ENCODE data around the gene OR10AD1.
A peak's percentile ranks its signal among the peaks of the same experiment; 100 is the strongest.

OR10AD1 gene

GRCh38 chr12:48182631-48183030 lies 20.5 kb downstream of the OR10AD1 start:
- peak overlapping the region; percentile 4 to 47 for H3K9ac ChIP-seq (ENCODE audit: low read depth in 1 of 2, low read length in 2 of 2)
- peaks cover 49 to 61% of the 10 kb centered on the region in 2 donors for H3K27me3 ChIP-seq (ENCODE audit: control insufficient read depth in 1 of 2, insufficient read depth in 2 of 2, low read length in 2 of 2)
- no peaks in the 10 kb centered on the region for H3K9me3 ChIP-seq (ENCODE audit: control insufficient read depth in 1 of 2, low read length in 2 of 2)
- no peaks in the 10 kb centered on the region for H3K36me3 ChIP-seq (ENCODE audit: control insufficient read depth in 1 of 2, insufficient read depth in 2 of 2, low read length in 2 of 2)
- peak overlapping the region; percentile 72 to 75 for H3K4me3 ChIP-seq (ENCODE audit: low read depth in 1 of 2, low read length in 2 of 2)
- H3K27ac ChIP-seq (ENCODE audit: low read depth, low read length) = no peak overlapping the region
- H3K4me1 ChIP-seq (ENCODE audit: control insufficient read depth in 1 of 2, insufficient read depth in 2 of 2, low read length in 2 of 2) = peaks cover 10 to 13% of the 10 kb centered on the region in 2 donors

- Histone ChIP-seq H3K4me1 (ENCODE audit: control insufficient read depth in 1 of 2, insufficient read depth in 2 of 2, low read length in 2 of 2) (peaks cover 10 to 13% of the 10 kb centered on the region in 2 donors), H3K36me3 (ENCODE audit: control insufficient read depth in 1 of 2, insufficient read depth in 2 of 2, low read length in 2 of 2) (no peaks in the 10 kb centered on the region), H3K9ac (ENCODE audit: low read depth in 1 of 2, low read length in 2 of 2) (no peak overlapping the region), H3K27ac (ENCODE audit: low read depth, low read length) (no peak overlapping the region), H3K27me3 (ENCODE audit: control insufficient read depth in 1 of 2, insufficient read depth in 2 of 2, low read length in 2 of 2) (peaks cover 49 to 64% of the 10 kb centered on the region in 2 donors), H3K4me3 (ENCODE audit: low read depth in 1 of 2, low read length in 2 of 2) (no peak overlapping the region), H3K9me3 (ENCODE audit: control insufficient read depth in 1 of 2, low read length in 2 of 2) (no peaks in the 10 kb centered on the region)
Measured at GRCh38 chr12:48180857-48181495, 22.1 kb downstream of the OR10AD1 start.

GRCh38 chr12:48180424-48180823 lies 22.7 kb downstream of the OR10AD1 start:
- H3K36me3 ChIP-seq (ENCODE audit: control insufficient read depth in 1 of 2, insufficient read depth in 2 of 2, low read length in 2 of 2) = no peaks in the 10 kb centered on the region
- H3K4me1 ChIP-seq (ENCODE audit: control insufficient read depth in 1 of 2, insufficient read depth in 2 of 2, low read length in 2 of 2) = peaks cover 10 to 13% of the 10 kb centered on the region in 2 donors
- no peaks in the 10 kb centered on the region for H3K9me3 ChIP-seq (ENCODE audit: control insufficient read depth in 1 of 2, low read length in 2 of 2)
- H3K27ac ChIP-seq (ENCODE audit: low read depth, low read length) = no peak overlapping the region
- peaks cover 44 to 58% of the 10 kb centered on the region in 2 donors for H3K27me3 ChIP-seq (ENCODE audit: control insufficient read depth in 1 of 2, insufficient read depth in 2 of 2, low read length in 2 of 2)
- H3K9ac ChIP-seq (ENCODE audit: low read depth in 1 of 2, low read length in 2 of 2) = no peak overlapping the region
- no peak overlapping the region for H3K4me3 ChIP-seq (ENCODE audit: low read depth in 1 of 2, low read length in 2 of 2)

- Histone ChIP-seq H3K27me3 (ENCODE audit: control insufficient read depth in 1 of 2, insufficient read depth in 2 of 2, low read length in 2 of 2) (peaks cover 36 to 49% of the 10 kb centered on the region in 2 donors), H3K9ac (ENCODE audit: low read depth in 1 of 2, low read length in 2 of 2) (no peak overlapping the region), H3K36me3 (ENCODE audit: control insufficient read depth in 1 of 2, insufficient read depth in 2 of 2, low read length in 2 of 2) (no peaks in the 10 kb centered on the region), H3K4me1 (ENCODE audit: control insufficient read depth in 1 of 2, insufficient read depth in 2 of 2, low read length in 2 of 2) (peaks cover 10 to 13% of the 10 kb centered on the region in 2 donors), H3K9me3 (ENCODE audit: control insufficient read depth in 1 of 2, low read length in 2 of 2) (no peaks in the 10 kb centered on the region), H3K4me3 (ENCODE audit: low read depth in 1 of 2, low read length in 2 of 2) (no peak overlapping the region), H3K27ac (ENCODE audit: low read depth, low read length) (no peak overlapping the region)
Measured at GRCh38 chr12:48179466-48179865, 23.6 kb downstream of the OR10AD1 start.

- peaks cover 7 to 8% of the 10 kb centered on the region in 2 donors for H3K4me1 ChIP-seq (ENCODE audit: control insufficient read depth in 1 of 2, insufficient read depth in 2 of 2, low read length in 2 of 2)
- no peaks in the 10 kb centered on the region for H3K9me3 ChIP-seq (ENCODE audit: control insufficient read depth in 1 of 2, low read length in 2 of 2)
- no peak overlapping the region for H3K9ac ChIP-seq (ENCODE audit: low read depth in 1 of 2, low read length in 2 of 2)
- no peak overlapping the region for H3K4me3 ChIP-seq (ENCODE audit: low read depth in 1 of 2, low read length in 2 of 2)
- H3K27ac ChIP-seq (ENCODE audit: low read depth, low read length) = no peak overlapping the region
- peaks cover 26 to 37% of the 10 kb centered on the region in 2 donors for H3K27me3 ChIP-seq (ENCODE audit: control insufficient read depth in 1 of 2, insufficient read depth in 2 of 2, low read length in 2 of 2)
- no peaks in the 10 kb centered on the region for H3K36me3 ChIP-seq (ENCODE audit: control insufficient read depth in 1 of 2, insufficient read depth in 2 of 2, low read length in 2 of 2)
Measured at GRCh38 chr12:48177982-48178381, 25.1 kb downstream of the OR10AD1 start.

GRCh38 chr12:48176417-48176751 lies 26.7 kb downstream of the OR10AD1 start:
- no peak overlapping the region for H3K27ac ChIP-seq (ENCODE audit: low read depth, low read length)
- no peak overlapping the region for H3K9ac ChIP-seq (ENCODE audit: low read depth in 1 of 2, low read length in 2 of 2)
- H3K27me3 ChIP-seq (ENCODE audit: control insufficient read depth in 1 of 2, insufficient read depth in 2 of 2, low read length in 2 of 2) = peaks cover 17 to 23% of the 10 kb centered on the region in 2 donors
- H3K4me1 ChIP-seq (ENCODE audit: control insufficient read depth in 1 of 2, insufficient read depth in 2 of 2, low read length in 2 of 2) = no peaks in the 10 kb centered on the region
- H3K36me3 ChIP-seq (ENCODE audit: control insufficient read depth in 1 of 2, insufficient read depth in 2 of 2, low read length in 2 of 2) = no peaks in the 10 kb centered on the region
- no peak overlapping the region for H3K4me3 ChIP-seq (ENCODE audit: low read depth in 1 of 2, low read length in 2 of 2)
- no peaks in the 10 kb centered on the region for H3K9me3 ChIP-seq (ENCODE audit: control insufficient read depth in 1 of 2, low read length in 2 of 2)

- Histone ChIP-seq H3K4me1 (ENCODE audit: control insufficient read depth in 1 of 2, insufficient read depth in 2 of 2, low read length in 2 of 2) (no peaks in the 10 kb centered on the region), H3K9me3 (ENCODE audit: control insufficient read depth in 1 of 2, low read length in 2 of 2) (no peaks in the 10 kb centered on the region), H3K27ac (ENCODE audit: low read depth, low read length) (no peak overlapping the region), H3K4me3 (ENCODE audit: low read depth in 1 of 2, low read length in 2 of 2) (no peak overlapping the region), H3K9ac (ENCODE audit: low read depth in 1 of 2, low read length in 2 of 2) (no peak overlapping the region), H3K27me3 (ENCODE audit: control insufficient read depth in 1 of 2, insufficient read depth in 2 of 2, low read length in 2 of 2) (peaks cover 11 to 17% of the 10 kb centered on the region in 2 donors), H3K36me3 (ENCODE audit: control insufficient read depth in 1 of 2, insufficient read depth in 2 of 2, low read length in 2 of 2) (no peaks in the 10 kb centered on the region)
Measured at GRCh38 chr12:48175613-48176416, 27.3 kb downstream of the OR10AD1 start.

- H3K27me3 ChIP-seq (ENCODE audit: control insufficient read depth in 1 of 2, insufficient read depth in 2 of 2, low read length in 2 of 2) = no peaks in the 10 kb centered on the region
- H3K27ac ChIP-seq (ENCODE audit: low read depth, low read length) = no peak overlapping the region
- H3K4me1 ChIP-seq (ENCODE audit: control insufficient read depth in 1 of 2, insufficient read depth in 2 of 2, low read length in 2 of 2) = no peaks in the 10 kb centered on the region
- no peaks in the 10 kb centered on the region for H3K36me3 ChIP-seq (ENCODE audit: control insufficient read depth in 1 of 2, insufficient read depth in 2 of 2, low read length in 2 of 2)
- H3K9me3 ChIP-seq (ENCODE audit: control insufficient read depth in 1 of 2, low read length in 2 of 2) = no peaks in the 10 kb centered on the region
- H3K4me3 ChIP-seq (ENCODE audit: low read depth in 1 of 2, low read length in 2 of 2) = no peak overlapping the region
- no peak overlapping the region for H3K9ac ChIP-seq (ENCODE audit: low read depth in 1 of 2, low read length in 2 of 2)
Measured at GRCh38 chr12:48169011-48169410, 34.1 kb downstream of the OR10AD1 start.

GRCh38 chr12:48165089-48165981 lies 37.8 kb downstream of the OR10AD1 start:
- H3K27me3 ChIP-seq (ENCODE audit: control insufficient read depth in 1 of 2, insufficient read depth in 2 of 2, low read length in 2 of 2) = no peaks in the 10 kb centered on the region
- H3K4me1 ChIP-seq (ENCODE audit: control insufficient read depth in 1 of 2, insufficient read depth in 2 of 2, low read length in 2 of 2) = no peaks in the 10 kb centered on the region
- H3K36me3 ChIP-seq (ENCODE audit: control insufficient read depth in 1 of 2, insufficient read depth in 2 of 2, low read length in 2 of 2) = no peaks in the 10 kb centered on the region
- no peak overlapping the region for H3K4me3 ChIP-seq (ENCODE audit: low read depth in 1 of 2, low read length in 2 of 2)
- H3K9me3 ChIP-seq (ENCODE audit: control insufficient read depth in 1 of 2, low read length in 2 of 2) = no peaks in the 10 kb centered on the region
- no peak overlapping the region for H3K27ac ChIP-seq (ENCODE audit: low read depth, low read length)
- no peak overlapping the region for H3K9ac ChIP-seq (ENCODE audit: low read depth in 1 of 2, low read length in 2 of 2)

GRCh38 chr12:48164451-48164850 lies 38.6 kb downstream of the OR10AD1 start:
- no peaks in the 10 kb centered on the region for H3K36me3 ChIP-seq (ENCODE audit: control insufficient read depth in 1 of 2, insufficient read depth in 2 of 2, low read length in 2 of 2)
- no peak overlapping the region for H3K27ac ChIP-seq (ENCODE audit: low read depth, low read length)
- H3K9ac ChIP-seq (ENCODE audit: low read depth in 1 of 2, low read length in 2 of 2) = no peak overlapping the region
- no peaks in the 10 kb centered on the region for H3K9me3 ChIP-seq (ENCODE audit: control insufficient read depth in 1 of 2, low read length in 2 of 2)
- no peak overlapping the region for H3K4me3 ChIP-seq (ENCODE audit: low read depth in 1 of 2, low read length in 2 of 2)
- H3K4me1 ChIP-seq (ENCODE audit: control insufficient read depth in 1 of 2, insufficient read depth in 2 of 2, low read length in 2 of 2) = no peaks in the 10 kb centered on the region
- H3K27me3 ChIP-seq (ENCODE audit: control insufficient read depth in 1 of 2, insufficient read depth in 2 of 2, low read length in 2 of 2) = no peaks in the 10 kb centered on the region

All from duodenal mucosa (tissue), 2 donors.